CD14-positive monocyte (primary cell): ENCODE measurements around the gene MAP2. TPM values are rescaled to one million over a fixed set of nuclear protein-coding genes. Genes with fewer than 3 reads are reported as not detected.

Experiments
- DNase-seq, 3 donors: peaks; one replicate each; pipeline ENCODE4 v3.0.0-alpha.2; 2011 to 2022
- H2AFZ ChIP-seq: 2 replicates; pipeline ENCODE4 v1.6.0; 2012; ENCODE audit warnings: mild to moderate bottlenecking, low read depth, low read length, inconsistent platforms; ENCODE audit not compliant: insufficient read depth, poor library complexity, severe bottlenecking
- H3K27ac ChIP-seq, 2 donors: 1 replicate in 1 of 2; 2 replicates in 1 of 2; pipeline ENCODE4 v1.5.1; 2012 to 2013; ENCODE audit warnings: low read length in 2 of 2, control low read depth in 1 of 2, inconsistent platforms in 1 of 2, low read depth in 1 of 2, mild to moderate bottlenecking in 1 of 2
- H3K27me3 ChIP-seq, 2 donors: one replicate each; pipeline versions ENCODE4 v1.6.0 to v1.6.1; 2011 to 2013; ENCODE audit warnings: low read length in 2 of 2; ENCODE audit not compliant: control insufficient read depth in 2 of 2, insufficient read depth in 2 of 2
- H3K36me3 ChIP-seq, 2 donors: replicated peaks in 1 of 2; 1 replicate in 1 of 2; 2 replicates in 1 of 2; pipeline versions ENCODE4 v1.5.1 to v1.6.1; 2012 to 2013; ENCODE audit warnings: low read length in 2 of 2, control low read depth in 1 of 2, inconsistent platforms in 1 of 2, mild to moderate bottlenecking in 1 of 2; ENCODE audit not compliant: insufficient read depth in 2 of 2, control insufficient read depth in 1 of 2
- H3K4me1 ChIP-seq, 2 donors: 1 replicate in 1 of 2; 2 replicates in 1 of 2; pipeline versions ENCODE4 v1.5.1 to v1.6.1; 2012 to 2013; ENCODE audit warnings: low read length in 2 of 2, control low read depth in 1 of 2, inconsistent platforms in 1 of 2, mild to moderate bottlenecking in 1 of 2, moderate library complexity in 1 of 2; ENCODE audit not compliant: insufficient read depth in 2 of 2, control insufficient read depth in 1 of 2
- H3K4me2 ChIP-seq: replicated peaks from 2 replicates; pipeline ENCODE3; 2012; ENCODE audit warnings: low read length, moderate library complexity, mild to moderate bottlenecking; ENCODE audit not compliant: poor library complexity, severe bottlenecking; ENCODE audit errors: extremely low read depth
- H3K4me3 ChIP-seq, 3 experiments: fragments of 200-600 bp in 1 of 3; sonication (generic) in 1 of 3; replicated peaks in 1 of 3; 1 replicate in 2 of 3; 2 replicates in 1 of 3; pipeline ENCODE4 v1.5.1; 2011 to 2013; ENCODE audit warnings: low read length in 3 of 3, mild to moderate bottlenecking in 3 of 3, control low read depth in 2 of 3, low read depth in 2 of 3, inconsistent platforms in 1 of 3, moderate library complexity in 1 of 3
- H3K79me2 ChIP-seq: 2 replicates; pipeline ENCODE4 v1.6.0; 2012; ENCODE audit warnings: mild to moderate bottlenecking, control low read depth, inconsistent platforms, low read length, moderate library complexity; ENCODE audit not compliant: insufficient read depth
- H3K9ac ChIP-seq: 2 replicates; pipeline ENCODE4 v1.6.0; 2017; ENCODE audit warnings: low read length, mild to moderate bottlenecking; ENCODE audit not compliant: insufficient read depth, poor library complexity, severe bottlenecking
- H3K9me3 ChIP-seq, 2 donors: replicated peaks in 1 of 2; 1 replicate in 1 of 2; 2 replicates in 1 of 2; pipeline versions ENCODE4 v1.5.1 to v1.6.1; 2012 to 2013; ENCODE audit warnings: low read length in 2 of 2, control low read depth in 1 of 2; ENCODE audit not compliant: control insufficient read depth in 1 of 2, insufficient read depth in 1 of 2
- H4K20me1 ChIP-seq: 2 replicates; pipeline ENCODE4 v1.6.0; 2012; ENCODE audit warnings: mild to moderate bottlenecking, low read length, control low read depth, moderate library complexity; ENCODE audit not compliant: insufficient read depth
- H3K27ac Mint-ChIP-seq, 7 donors: one replicate each; pipeline ENCODE4 v1.8.0; 2020; ENCODE audit warnings: mild to moderate bottlenecking in 7 of 7, mixed read lengths in 7 of 7, moderate library complexity in 6 of 7, inconsistent platforms in 2 of 7
- H3K27me3 Mint-ChIP-seq, 3 donors: one replicate each; pipeline ENCODE4 v1.8.0; 2021 to 2022; ENCODE audit warnings: low read depth in 3 of 3, mild to moderate bottlenecking in 3 of 3, mixed read lengths in 3 of 3, moderate library complexity in 3 of 3, inconsistent platforms in 1 of 3
- H3K36me3 Mint-ChIP-seq, 2 donors: one replicate each; pipeline ENCODE4 v1.8.0; 2020; ENCODE audit warnings: mixed read lengths in 2 of 2, inconsistent platforms in 1 of 2, mild to moderate bottlenecking in 1 of 2
- H3K4me1 Mint-ChIP-seq: one replicate; pipeline ENCODE4 v1.8.0; 2020; ENCODE audit warnings: mild to moderate bottlenecking, mixed read lengths
- H3K4me3 Mint-ChIP-seq, 2 donors: one replicate each; pipeline ENCODE4 v1.8.0; 2020; ENCODE audit warnings: mild to moderate bottlenecking in 2 of 2, mixed read lengths in 2 of 2, moderate library complexity in 1 of 2
- H3K9me3 Mint-ChIP-seq, 7 donors: one replicate each; pipeline ENCODE4 v1.8.0; 2020 to 2022; ENCODE audit warnings: mixed read lengths in 7 of 7, mild to moderate bottlenecking in 6 of 7, moderate library complexity in 6 of 7, inconsistent platforms in 2 of 7
- CTCF ChIP-seq: fragments of 200-600 bp; IDR thresholded peaks from one replicate; pipeline ENCODE4 v1.8.0; 2022; ENCODE audit warnings: antibody characterized with exemption, mild to moderate bottlenecking
- WGBS: methylation state at CpG from one replicate; pipeline ENCODE4 v1.1.5; 2013; ENCODE audit warnings: missing lambda C conversion rate; ENCODE audit not compliant: insufficient coverage; 5-methylcytosine and 5-hydroxymethylcytosine counted together
- intact Hi-C, 2 donors: fragments of 100-400 bp; cut with micrococcal nuclease; formaldehyde crosslinking; loops; one replicate each; pipeline versions ENCODE4 v1.15.0 to v1.15.1; 2023
- polyA plus RNA-seq, 3 donors: library from polyadenylated mRNA; depleted of rRNA in 1 of 3; unstranded in 2 of 3; stranded (reverse) in 1 of 3; fragments of 300-500 nt in 2 of 3; fragments of >200 nt in 1 of 3; fragmentation: Illumina TruSeq in 2 of 3; gene quantifications; 1 replicate in 2 of 3; 2 replicates in 1 of 3; pipeline ENCODE4 v1.2.3, GENCODE V29; 2012 to 2021

MAP2 gene
- polyA plus RNA-seq, 3 donors: not detected

- no peaks in the 10 kb centered on the region for H3K36me3 ChIP-seq
- H3K4me3 ChIP-seq: no peak overlapping the region
- peaks cover 0 to 10% of the 10 kb centered on the region in 2 donors for H3K9me3 ChIP-seq
- no peak overlapping the region for H2AFZ ChIP-seq
- peaks cover 6% of the 10 kb centered on the region in 2 donors for H3K4me1 ChIP-seq
- no CpG with 5 or more reads among the region's 4 CpGs for WGBS
- H3K9ac ChIP-seq: no peak overlapping the region
- no peak for DNase-seq
- Mint-ChIP-seq H3K27ac (no peak overlapping the region), H3K27me3 (peaks cover 0 to 3% (median 0%) of the 10 kb centered on the region in 3 donors), H3K9me3 (peaks cover 2 to 13% (median 9%) of the 10 kb centered on the region in 7 donors), H3K36me3 (no peaks in the 10 kb centered on the region), H3K4me3 (no peak overlapping the region), H3K4me1 (peaks cover 9% of the 10 kb centered on the region)
- H3K27ac ChIP-seq: no peak overlapping the region
- no peaks in the 10 kb centered on the region for H4K20me1 ChIP-seq
- intact Hi-C loops: no loop called here
- H3K27me3 ChIP-seq: no peaks in the 10 kb centered on the region
- no peak overlapping the region for H3K4me2 ChIP-seq
- H3K79me2 ChIP-seq: no peaks in the 10 kb centered on the region
- no peak for TF ChIP-seq CTCF
These were observed 72.2 kb downstream of the MAP2 start for GRCh38 chr2:209495855-209496585.

- H3K27ac Mint-ChIP-seq: no peak overlapping the region
- H3K4me1 ChIP-seq: peaks cover 6% of the 10 kb centered on the region in 2 donors
- H3K4me1 Mint-ChIP-seq: peaks cover 9% of the 10 kb centered on the region
- H3K27me3 ChIP-seq: no peaks in the 10 kb centered on the region
- H3K27me3 Mint-ChIP-seq: peaks cover 0 to 3% (median 0%) of the 10 kb centered on the region in 3 donors
- no peak overlapping the region for H3K27ac ChIP-seq
- DNase-seq: no peak
- peaks cover 0 to 10% of the 10 kb centered on the region in 2 donors for H3K9me3 ChIP-seq
- H4K20me1 ChIP-seq: no peaks in the 10 kb centered on the region
- TF ChIP-seq CTCF: no peak
- H3K9me3 Mint-ChIP-seq: peaks cover 2 to 10% (median 6%) of the 10 kb centered on the region in 7 donors
- H3K79me2 ChIP-seq: no peaks in the 10 kb centered on the region
- intact Hi-C loops: no loop called here
- H3K36me3 Mint-ChIP-seq: no peaks in the 10 kb centered on the region
- H3K4me2 ChIP-seq: no peak overlapping the region
- H3K36me3 ChIP-seq: no peaks in the 10 kb centered on the region
- H3K4me3 Mint-ChIP-seq: no peak overlapping the region
- H2AFZ ChIP-seq: no peak overlapping the region
- no peak overlapping the region for H3K4me3 ChIP-seq
- no peak overlapping the region for H3K9ac ChIP-seq
These were observed 72.7 kb downstream of the MAP2 start for GRCh38 chr2:209496586-209496982.
